Neural progenitor cell (in vitro differentiated cells): ENCODE data around the gene SRP72.
"Not testable (repeated sequence)": the region's sequence is repeated elsewhere in the genome, so short reads cannot be mapped to it uniquely, and the experiment has no call there.

Source experiments
- CTCF ChIP-seq: fragments of 200-600 bp; sonication (generic); IDR thresholded peaks from 2 replicates; pipeline ENCODE4 v1.5.1; 2017; ENCODE audit warnings: antibody characterized with exemption, mild to moderate bottlenecking
- EZH2 ChIP-seq: fragments of 200-600 bp; sonication (generic); IDR thresholded peaks from 2 replicates; pipeline ENCODE4 v1.6.1; 2017; ENCODE audit warnings: antibody characterized with exemption, mild to moderate bottlenecking, moderate library complexity
- EZH2phosphoT487 ChIP-seq: fragments of 200-600 bp; sonication (generic); IDR thresholded peaks from 2 replicates; pipeline ENCODE4 v1.6.1; 2017; ENCODE audit warnings: antibody characterized with exemption

DNA sequence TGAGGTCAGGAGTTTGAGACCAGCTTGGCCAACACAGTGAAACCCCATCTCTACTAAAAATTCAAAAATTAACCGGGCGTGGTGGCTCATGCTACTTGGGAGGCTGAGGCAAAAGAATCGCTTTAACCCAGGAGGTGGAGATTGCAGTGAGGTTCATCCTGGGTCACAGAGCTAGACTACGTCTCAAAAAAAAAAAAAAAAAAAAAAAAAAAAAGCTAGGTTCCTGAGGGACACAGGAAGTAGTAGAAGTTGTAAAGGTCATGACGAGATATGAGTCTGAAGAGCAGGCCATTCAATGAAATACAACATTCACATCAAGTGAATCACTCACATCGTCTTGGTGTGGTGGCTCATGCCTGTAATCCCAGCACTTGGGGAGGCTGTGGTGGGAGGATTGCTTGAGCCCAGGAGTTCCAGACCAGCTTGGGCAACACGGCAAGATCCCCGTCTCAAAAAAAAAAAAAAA is 1.1 kb upstream of the SRP72 start:
- TF ChIP-seq EZH2, CTCF, EZH2phosphoT487: not testable (repeated sequence)
